Osteoblast (primary cell): ENCODE measurements around the gene VSIR. TPM values are rescaled to one million over a fixed set of nuclear protein-coding genes. Genes with fewer than 3 reads are reported as not detected.

Experiments used
- DNase-seq: peaks from one replicate; pipeline ENCODE4 v3.0.0; 2011; ENCODE audit warnings: low spot score, mixed read lengths; ENCODE audit not compliant: insufficient read length; ENCODE audit errors: missing footprints
- H2AFZ ChIP-seq: 2 replicates; pipeline ENCODE4 v1.6.0; 2011; ENCODE audit warnings: mild to moderate bottlenecking, low read length
- H3K27ac ChIP-seq: 2 replicates; pipeline ENCODE4 v1.5.1; 2011; ENCODE audit warnings: mild to moderate bottlenecking, low read depth, low read length, moderate library complexity
- H3K27me3 ChIP-seq: 2 replicates; pipeline ENCODE4 v1.6.0; 2012; ENCODE audit warnings: mild to moderate bottlenecking, control low read depth, inconsistent platforms, low read length, moderate library complexity; ENCODE audit not compliant: insufficient read depth
- H3K36me3 ChIP-seq: 2 replicates; pipeline ENCODE4 v1.5.1; 2011; ENCODE audit warnings: mild to moderate bottlenecking, low read length, control low read depth, moderate library complexity; ENCODE audit not compliant: insufficient read depth
- H3K4me1 ChIP-seq: 2 replicates; pipeline ENCODE4 v1.5.1; 2011; ENCODE audit warnings: mild to moderate bottlenecking, low read length, control low read depth, moderate library complexity; ENCODE audit not compliant: insufficient read depth
- H3K4me2 ChIP-seq: 2 replicates; pipeline ENCODE4 v1.6.0; 2011; ENCODE audit warnings: mild to moderate bottlenecking, low read length; ENCODE audit not compliant: insufficient read depth
- H3K4me3 ChIP-seq: fragments of 200-600 bp; sonication (generic); 3 replicates; pipeline ENCODE4 v1.5.1; 2012; ENCODE audit warnings: mild to moderate bottlenecking, low read length, inconsistent platforms; ENCODE audit not compliant: insufficient read depth
- H3K79me2 ChIP-seq: 2 replicates; pipeline ENCODE4 v1.6.0; 2012; ENCODE audit warnings: mild to moderate bottlenecking, low read length, control low read depth, inconsistent platforms; ENCODE audit not compliant: insufficient read depth
- H3K9me3 ChIP-seq: 2 replicates; pipeline ENCODE4 v1.5.1; 2011; ENCODE audit warnings: low read depth, low read length, control low read depth
- H4K20me1 ChIP-seq: 2 replicates; pipeline ENCODE4 v1.6.0; 2012; ENCODE audit warnings: mild to moderate bottlenecking, low read length, control low read depth; ENCODE audit not compliant: insufficient read depth
- total RNA-seq: library from RNA; depleted of rRNA; stranded (reverse); fragments of >200 nt; gene quantifications from 2 replicates; pipeline ENCODE4 v1.2.3, GENCODE V29; 2012
- TF ChIP-seq, protein P1 (sequence below): IDR thresholded peaks from 2 replicates; pipeline ENCODE4 v1.5.1; 2011; ENCODE audit warnings: mild to moderate bottlenecking, low read depth, low read length, moderate library complexity; ENCODE audit errors: extremely low read depth

Gene VSIR
- total RNA-seq, 1 donor: 75.3 TPM

DNA sequence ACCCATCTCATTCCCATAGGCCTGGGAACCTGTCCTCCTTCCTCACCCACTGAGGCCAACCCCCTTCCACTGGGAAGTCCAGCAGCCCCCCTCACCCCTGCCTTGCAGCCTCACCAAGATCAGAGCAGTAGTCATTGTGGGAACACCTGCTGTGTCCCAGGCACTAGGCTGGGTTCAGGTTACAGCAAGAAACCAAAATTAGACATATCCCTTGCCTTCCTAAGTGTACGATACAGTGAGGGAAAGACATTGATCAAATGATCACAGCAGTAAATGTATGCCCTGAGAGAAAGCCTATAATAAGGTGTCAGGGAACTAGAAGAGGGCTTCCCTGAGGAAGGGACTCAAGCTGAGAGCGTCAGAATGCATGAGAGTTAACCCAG lies 36.8 kb downstream of the VSIR start:
- no peak overlapping the region for H2AFZ ChIP-seq
- no peaks in the 10 kb centered on the region for H3K4me1 ChIP-seq
- H3K27ac ChIP-seq: no peak overlapping the region
- peaks cover 5% of the 10 kb centered on the region for H3K27me3 ChIP-seq
- no peaks in the 10 kb centered on the region for H3K36me3 ChIP-seq
- no peak overlapping the region for H3K4me3 ChIP-seq
- H4K20me1 ChIP-seq: no peaks in the 10 kb centered on the region
- TF ChIP-seq, protein P1, sequence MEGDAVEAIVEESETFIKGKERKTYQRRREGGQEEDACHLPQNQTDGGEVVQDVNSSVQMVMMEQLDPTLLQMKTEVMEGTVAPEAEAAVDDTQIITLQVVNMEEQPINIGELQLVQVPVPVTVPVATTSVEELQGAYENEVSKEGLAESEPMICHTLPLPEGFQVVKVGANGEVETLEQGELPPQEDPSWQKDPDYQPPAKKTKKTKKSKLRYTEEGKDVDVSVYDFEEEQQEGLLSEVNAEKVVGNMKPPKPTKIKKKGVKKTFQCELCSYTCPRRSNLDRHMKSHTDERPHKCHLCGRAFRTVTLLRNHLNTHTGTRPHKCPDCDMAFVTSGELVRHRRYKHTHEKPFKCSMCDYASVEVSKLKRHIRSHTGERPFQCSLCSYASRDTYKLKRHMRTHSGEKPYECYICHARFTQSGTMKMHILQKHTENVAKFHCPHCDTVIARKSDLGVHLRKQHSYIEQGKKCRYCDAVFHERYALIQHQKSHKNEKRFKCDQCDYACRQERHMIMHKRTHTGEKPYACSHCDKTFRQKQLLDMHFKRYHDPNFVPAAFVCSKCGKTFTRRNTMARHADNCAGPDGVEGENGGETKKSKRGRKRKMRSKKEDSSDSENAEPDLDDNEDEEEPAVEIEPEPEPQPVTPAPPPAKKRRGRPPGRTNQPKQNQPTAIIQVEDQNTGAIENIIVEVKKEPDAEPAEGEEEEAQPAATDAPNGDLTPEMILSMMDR: no peak
- H3K4me2 ChIP-seq: no peak overlapping the region
- DNase-seq: no peak
- no peaks in the 10 kb centered on the region for H3K79me2 ChIP-seq
- H3K9me3 ChIP-seq: no peaks in the 10 kb centered on the region

DNA sequence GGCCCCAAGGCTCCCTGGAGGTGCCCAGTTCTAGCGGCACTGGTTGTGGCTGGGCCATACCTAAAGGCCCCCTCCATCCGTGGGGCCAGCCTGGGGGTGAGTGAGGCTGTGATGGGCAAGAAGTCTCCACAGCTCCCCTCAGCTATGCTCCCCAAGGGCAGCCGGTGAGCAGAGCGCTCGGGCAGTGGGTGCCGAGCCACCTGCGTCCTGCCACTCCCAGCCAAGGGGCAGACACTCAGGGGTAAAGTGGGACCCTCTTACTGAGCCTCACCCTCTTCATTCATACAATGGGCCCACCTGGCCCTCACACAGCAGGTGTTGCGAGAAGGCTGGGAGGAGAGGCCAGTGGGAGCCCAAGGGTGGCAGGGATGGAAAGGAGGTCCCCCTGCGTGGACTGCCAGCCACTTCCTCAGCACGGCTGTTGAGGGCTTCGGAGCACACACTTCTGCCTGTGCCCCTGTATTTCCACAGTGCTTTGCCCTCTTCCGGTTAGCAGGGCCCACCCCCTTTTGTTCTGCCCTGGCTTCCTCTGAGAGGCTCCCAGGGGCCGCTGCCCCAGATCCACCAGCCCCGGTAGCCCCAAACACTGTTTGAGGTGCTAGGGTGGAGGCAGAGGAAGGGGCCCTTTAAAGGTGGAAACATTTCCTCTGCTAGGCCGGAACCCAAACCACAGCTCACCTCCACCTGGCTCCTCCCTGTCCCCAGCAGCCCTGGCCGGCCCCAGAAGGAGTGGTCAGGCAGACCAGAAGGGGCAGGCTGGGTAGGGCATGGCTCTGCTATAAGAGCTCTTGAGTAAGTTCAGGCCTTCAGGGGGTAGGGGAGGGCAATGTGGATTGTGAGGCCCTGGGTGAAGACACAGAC lies 37.4 kb downstream of the VSIR start:
- Histone ChIP-seq H4K20me1 (no peaks in the 10 kb centered on the region), H3K4me2 (no peak overlapping the region), H2AFZ (no peak overlapping the region), H3K9me3 (no peaks in the 10 kb centered on the region), H3K4me1 (no peaks in the 10 kb centered on the region), H3K79me2 (no peaks in the 10 kb centered on the region), H3K36me3 (no peaks in the 10 kb centered on the region), H3K27ac (no peak overlapping the region), H3K27me3 (peaks cover 5% of the 10 kb centered on the region), H3K4me3 (no peak overlapping the region)
- TF ChIP-seq, protein P1: no peak
- DNase-seq: no peak

DNA sequence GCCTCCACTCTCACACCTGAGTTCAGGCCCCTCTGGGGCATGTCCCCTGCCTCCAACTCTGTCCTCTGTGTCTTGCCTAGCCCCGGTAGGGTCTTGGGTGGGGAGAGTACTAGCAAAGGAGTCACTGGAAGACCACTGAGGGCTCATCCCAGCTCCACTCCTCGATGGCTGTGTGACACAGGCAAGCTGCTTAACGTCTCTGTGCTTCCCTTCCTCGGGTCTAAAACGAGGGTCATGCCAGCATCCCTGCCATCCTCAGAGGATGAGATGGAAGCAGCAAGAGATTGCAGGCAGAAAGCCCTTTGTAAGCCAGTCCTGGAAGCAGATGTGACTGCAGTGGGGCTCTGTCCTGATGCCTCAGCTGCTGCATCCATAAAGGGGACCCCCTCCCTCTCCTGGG lies 38.5 kb downstream of the VSIR start:
- Histone ChIP-seq H3K36me3 (no peaks in the 10 kb centered on the region), H4K20me1 (no peaks in the 10 kb centered on the region), H3K4me2 (no peak overlapping the region), H3K4me3 (no peak overlapping the region), H2AFZ (no peak overlapping the region), H3K27me3 (peaks cover 5% of the 10 kb centered on the region), H3K9me3 (no peaks in the 10 kb centered on the region), H3K4me1 (no peaks in the 10 kb centered on the region), H3K27ac (no peak overlapping the region), H3K79me2 (no peaks in the 10 kb centered on the region)
- TF ChIP-seq, protein P1: no peak
- DNase-seq: no peak

DNA sequence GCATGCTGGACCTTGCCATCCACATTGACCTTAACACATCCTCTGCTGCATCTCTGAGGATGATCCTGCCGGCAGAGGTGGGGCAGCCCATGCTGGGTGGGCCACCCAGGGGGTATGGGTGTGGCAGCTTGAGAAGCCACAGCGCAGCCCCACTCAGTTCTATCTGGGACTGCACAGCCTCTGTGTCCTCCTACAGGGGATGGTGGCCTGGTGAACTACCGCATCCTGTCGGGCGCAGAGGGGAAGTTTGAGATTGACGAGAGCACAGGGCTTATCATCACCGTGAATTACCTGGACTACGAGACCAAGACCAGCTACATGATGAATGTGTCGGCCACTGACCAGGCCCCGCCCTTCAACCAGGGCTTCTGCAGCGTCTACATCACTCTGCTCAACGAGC lies 41.5 kb downstream of the VSIR start:
- Histone ChIP-seq H3K27ac (no peak overlapping the region), H3K4me3 (no peak overlapping the region), H3K9me3 (no peaks in the 10 kb centered on the region), H3K36me3 (no peaks in the 10 kb centered on the region), H3K4me1 (no peaks in the 10 kb centered on the region), H3K4me2 (no peak overlapping the region), H4K20me1 (no peaks in the 10 kb centered on the region), H2AFZ (no peak overlapping the region), H3K27me3 (peaks cover 5% of the 10 kb centered on the region), H3K79me2 (no peaks in the 10 kb centered on the region)
- TF ChIP-seq, protein P1: no peak
- DNase-seq: no peak
